GM19397 (cell line): ENCODE results near the gene SCNN1A.

Source experiments
- ATAC-seq: cut with Tn5 transposase; IDR thresholded peaks from one replicate; pipeline ENCODE4 v1.9.1; 2021; ENCODE audit warnings: mild to moderate bottlenecking, moderate library complexity; ENCODE audit not compliant: unreplicated experiment

The SCNN1A gene

DNA sequence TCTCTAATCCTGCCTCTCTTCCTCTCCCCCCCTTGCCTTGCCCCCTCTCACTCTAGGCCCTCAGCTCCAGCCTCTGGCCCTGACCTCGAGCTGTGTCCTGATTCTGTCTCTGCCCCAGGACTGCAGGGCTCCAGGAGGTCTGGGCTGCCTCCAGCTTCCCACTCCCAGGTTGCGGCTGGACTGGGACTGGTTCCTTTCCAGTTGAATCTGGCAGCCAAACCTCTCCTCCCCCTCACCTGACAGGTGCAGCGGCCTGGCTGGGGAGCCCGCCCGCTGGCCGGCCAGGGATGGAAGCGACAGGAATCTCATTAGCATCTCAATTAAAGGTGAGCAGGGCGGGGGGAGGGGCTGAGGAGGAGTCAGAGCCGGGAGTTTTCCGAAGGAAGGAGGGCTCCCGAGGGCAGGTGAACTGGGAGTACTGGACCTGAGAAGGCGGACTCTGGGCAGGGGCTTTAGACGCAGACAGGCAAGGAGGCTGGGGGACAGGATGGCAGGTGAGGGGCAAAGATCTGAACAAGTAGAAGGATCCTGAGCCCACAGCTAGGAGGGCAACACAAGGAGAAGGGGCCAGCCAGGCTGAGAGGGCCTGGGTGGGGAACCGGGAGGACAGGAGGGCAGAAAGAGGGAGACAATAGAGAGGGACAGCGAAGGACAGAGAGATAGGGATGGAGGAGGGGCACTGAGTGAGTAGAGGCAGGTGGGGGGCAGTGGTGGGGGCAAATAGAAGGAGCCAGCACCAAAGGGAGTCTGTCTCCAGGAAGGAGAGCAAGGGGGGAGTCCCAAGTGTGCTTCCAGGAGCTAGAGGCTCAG, at the start of gene SCNN1A:
Gene SCNN1A (minus strand): TSS at position 295 of the 810 bp plus-strand sequence. CDS start 780 bp downstream, outside the sequence.
- ATAC-seq = no peak

DNA sequence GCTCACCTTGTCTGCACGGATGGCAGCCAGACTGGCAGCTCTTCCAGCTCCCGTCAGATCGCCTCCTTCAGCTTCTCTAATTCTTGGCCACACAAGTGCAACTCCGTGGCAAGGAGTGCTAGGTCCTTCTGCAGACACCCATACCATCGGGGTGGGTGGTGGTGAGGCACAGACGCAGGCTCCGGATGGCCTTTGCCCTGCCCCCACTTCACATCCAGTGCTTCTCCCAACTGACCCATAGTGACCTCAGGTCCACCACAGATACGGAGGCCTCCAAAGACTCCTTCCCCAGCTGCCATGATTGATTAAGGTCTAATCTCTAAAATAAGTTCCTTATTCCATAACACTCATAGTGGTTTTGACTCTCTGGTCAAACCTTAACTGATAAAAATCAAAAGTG, 49.5 kb upstream of the SCNN1A start:
- ATAC-seq = no peak

DNA sequence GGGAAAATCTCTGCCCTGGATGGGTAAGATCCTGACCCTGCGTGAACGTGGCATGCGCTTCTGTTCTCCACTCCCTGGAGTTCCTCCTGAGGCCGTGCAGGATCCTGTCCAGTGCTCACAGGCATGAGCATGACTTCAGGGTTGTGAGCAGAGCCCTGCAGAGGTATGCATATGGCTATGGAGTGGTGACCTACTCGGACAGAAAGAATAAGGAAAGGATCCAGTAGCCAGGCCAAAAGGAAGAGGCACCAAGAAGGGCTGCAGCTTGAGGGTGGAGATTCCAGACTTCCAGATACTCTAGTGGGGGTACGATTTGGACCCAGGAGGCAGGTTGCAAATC, 48.6 kb upstream of the SCNN1A start:
- ATAC-seq = no peak

DNA sequence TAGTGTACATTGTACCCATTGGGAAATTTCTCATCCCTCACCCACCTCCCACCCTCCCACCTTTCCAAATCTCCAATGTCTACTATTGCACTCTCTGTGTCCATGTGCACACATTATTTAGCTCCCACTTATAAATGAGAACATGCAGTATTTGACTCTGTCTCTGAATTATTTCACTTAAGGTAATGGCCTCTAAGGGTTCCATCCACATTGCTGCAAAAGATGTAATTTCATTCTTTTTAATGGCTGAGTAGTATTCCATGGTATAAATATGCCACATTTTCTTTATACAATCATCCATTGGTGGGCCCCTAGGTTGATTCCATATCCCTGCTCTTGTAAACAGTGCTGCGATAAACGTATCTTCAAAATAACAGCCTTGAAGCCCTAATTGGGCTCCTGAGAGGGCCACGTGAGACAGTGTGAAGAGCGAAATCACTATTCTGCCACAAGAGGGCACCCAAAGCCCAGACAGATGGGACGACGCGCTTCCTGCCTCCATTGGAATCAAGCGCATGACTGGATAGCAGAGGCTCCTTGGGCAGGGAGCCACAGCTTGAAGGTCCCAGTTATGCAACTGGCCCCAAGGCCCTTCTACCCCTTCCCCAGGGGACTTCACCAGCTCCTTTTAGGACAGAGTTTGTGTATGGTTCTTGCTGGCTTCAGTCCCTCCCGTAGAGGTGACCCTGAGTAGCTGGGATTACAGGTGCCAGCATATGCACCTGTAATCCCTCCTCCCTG, 48.1 kb upstream of the SCNN1A start:
- no peak for ATAC-seq

DNA sequence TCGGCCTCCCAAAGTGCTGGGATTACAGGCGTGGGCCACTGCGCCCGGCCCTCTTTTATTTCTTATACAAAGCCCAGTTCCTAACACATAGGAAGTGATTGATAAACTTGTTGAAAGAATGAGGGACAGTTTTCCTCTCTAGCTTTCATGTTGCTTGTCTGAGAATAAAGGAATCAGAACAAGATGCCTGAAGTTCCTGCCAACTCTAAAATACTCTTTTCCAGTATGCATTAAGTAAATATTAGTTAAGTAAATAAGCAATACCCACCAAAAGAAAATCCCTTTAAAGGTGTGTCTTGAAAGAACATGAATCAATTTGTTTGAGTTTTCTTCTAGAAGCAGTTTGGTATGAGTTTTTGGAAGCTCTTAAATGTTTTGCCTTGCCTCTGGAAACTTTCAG, 45.0 kb upstream of the SCNN1A start:
- no peak for ATAC-seq

DNA sequence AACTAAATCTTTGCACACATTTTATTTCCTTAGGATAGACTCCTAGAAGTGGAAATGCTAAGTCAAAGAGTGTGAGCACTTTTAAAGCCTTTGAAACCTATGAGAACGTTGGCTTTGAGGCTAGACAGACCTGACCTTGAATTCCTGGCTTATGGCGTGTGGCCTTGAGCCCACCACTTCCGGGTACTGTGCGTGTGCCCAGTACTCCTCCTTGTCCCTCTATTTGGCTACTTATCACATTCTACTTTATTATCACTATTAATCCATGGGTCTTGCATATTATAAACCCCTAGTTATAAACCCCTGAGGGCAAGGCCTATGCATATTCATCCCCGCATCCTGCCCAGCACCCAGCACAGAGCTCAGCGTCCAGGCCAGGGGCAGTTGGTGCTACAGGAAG, 43.4 kb upstream of the SCNN1A start:
- no peak for ATAC-seq

DNA sequence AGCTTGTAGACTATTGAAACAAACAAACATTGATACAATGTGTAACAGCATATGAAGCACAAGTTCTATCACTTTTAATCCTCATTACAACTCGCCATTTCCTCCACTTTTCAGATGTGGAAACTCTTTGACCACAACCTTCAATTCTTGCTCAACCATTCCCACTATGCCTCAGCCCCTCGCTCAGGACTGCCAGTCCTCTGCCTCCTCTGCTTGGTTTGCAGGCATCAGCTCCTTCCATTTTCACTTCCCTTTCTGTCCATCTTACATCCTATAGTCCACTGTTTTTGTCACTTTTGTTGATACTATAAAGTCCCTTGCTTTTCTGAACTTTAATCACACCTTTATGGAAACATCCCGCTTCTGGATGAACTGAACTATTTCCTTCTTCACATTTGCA, 41.2 kb upstream of the SCNN1A start:
- no peak for ATAC-seq

DNA sequence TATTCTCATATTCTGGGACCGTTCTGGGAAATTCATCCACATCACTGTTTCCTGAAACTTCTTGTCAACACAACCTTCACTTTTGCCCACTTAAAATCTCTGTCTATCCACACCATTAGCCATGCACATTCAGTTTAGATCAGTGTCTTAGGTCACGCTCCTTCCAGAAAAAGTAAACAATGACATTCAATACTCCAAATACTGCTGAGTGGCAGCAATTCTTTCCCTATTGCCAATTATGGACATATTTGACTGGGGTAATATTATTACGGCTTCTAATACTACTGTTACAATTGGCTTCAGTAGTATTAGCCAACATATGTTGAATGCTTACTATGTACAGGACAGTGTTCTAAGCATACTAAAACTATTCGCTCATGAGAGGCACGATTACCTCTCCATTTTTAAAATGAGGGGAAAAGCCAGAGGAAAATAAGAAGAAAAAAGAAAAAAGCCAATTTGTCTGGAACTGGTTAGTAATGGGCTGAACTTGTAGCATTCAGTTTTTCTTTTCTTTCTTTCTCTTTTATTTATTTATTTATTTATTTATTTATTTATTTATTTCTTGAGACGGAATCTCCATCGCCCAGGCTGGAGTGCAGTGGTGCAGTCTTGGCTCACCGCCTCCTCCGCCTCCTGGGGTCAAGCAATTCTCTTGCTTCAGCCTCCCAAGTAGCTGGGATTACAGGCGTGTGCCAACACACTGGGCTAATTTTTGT, 32.0 kb upstream of the SCNN1A start:
- no peak for ATAC-seq

DNA sequence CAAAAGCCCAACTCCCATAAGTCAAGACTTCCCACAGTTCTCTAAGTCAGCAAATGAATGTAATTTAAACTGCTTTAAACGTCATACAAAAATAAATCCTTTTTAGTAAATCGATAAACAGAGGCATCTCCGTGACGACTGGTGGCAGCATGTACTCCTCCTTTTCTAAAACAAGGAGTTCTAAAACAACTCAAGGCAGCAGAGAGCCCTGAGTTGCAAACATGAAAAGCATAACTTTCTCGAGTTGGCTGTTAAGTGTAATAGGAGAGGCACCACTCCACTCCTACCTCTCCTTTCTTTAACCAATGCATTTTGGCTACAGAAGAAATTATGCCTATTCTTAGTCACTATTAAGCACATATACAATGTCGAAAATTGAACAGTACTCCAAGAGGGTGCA, 30.6 kb upstream of the SCNN1A start:
- ATAC-seq = no peak

DNA sequence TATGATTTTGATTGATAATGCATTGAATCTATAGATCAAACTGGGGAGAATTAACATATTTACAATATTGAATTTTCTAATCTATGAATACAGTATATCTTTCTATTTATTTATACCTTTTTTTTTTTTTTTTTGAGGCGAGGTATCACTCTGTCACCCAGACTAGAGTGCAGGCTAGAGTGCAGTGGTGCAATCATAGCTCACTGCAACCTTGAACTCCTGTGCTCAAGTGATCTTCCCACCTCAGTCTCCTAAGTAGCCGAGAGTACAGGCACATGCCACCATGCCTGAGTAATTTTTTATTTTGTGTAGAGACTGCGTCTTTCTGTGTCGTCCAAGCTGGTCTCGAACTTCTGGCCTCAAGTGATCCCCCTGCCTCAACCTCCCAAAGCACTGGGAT, 29.0 kb upstream of the SCNN1A start:
- ATAC-seq = no peak

DNA sequence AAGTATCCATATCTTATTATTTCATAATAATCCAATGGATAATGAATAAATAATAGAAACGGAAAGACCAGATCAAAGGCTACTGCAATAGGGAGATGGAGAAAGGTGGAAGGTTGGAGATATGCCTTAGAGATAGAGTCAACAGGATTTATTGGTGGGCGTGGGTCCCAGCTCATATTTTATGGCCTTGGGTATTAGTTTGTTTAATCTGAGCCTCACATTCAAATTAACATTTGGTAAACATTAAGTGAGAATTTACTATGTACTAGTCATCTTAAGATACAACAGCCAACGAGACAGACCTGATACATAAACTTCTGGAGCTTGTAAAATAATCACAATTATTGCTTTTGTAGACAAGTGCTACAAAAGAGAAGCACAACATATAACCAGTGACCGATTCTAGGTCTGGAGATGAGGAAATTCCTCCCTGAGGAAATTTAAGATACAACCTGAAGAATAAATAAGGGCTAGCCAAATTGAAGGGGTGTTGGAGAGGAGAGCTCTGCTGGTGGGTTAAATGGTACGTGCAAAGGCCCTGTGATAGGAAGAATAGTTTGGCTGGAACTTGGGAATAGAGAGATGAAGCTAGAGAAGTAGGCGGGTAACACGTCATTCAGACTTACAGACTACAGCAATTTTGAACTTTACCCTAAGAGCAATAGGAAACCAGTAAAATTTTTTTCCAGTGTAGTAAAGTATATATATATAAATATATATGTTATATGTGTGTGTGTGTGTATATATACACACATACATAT, 24.7 kb upstream of the SCNN1A start:
- no peak for ATAC-seq

DNA sequence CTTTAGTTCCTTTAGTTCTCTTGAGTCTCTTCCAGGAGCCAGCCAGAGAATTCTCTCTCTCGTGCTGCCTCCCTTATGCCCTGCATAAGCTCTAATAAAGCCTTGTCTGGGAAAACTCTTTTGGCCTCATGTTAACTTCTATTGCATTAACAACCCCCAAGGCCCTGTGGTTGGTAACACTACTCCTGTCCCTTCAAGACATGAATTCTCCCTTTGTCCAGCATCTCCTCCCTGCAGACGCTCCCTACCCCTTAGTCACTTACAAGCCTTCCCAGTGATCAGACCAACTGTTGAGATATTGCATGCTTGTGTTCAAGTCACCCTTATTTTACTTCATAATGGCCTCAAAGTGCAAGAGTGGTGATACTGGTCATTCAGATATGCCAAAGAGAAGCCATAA, 20.7 kb upstream of the SCNN1A start:
- no peak for ATAC-seq

DNA sequence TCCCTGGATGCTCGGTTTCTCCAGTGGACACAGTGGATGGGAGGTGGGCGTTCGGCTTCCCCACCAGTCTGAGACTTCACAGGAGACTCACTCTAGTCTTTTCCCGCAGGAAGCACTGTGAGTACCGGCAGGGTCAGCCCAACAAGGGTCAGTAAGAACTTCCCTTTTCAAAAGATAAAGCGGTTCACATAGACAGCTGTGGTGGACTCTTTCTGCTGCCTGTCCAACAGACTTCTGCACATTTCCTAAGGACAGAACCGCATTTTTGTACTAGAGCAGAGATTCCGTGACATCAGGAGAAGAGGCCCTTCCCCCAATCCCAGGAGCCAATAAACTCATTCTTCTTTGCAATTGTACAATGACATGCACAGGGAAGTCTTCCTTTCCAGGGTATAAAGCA, 19.0 kb upstream of the SCNN1A start:
- no peak for ATAC-seq

DNA sequence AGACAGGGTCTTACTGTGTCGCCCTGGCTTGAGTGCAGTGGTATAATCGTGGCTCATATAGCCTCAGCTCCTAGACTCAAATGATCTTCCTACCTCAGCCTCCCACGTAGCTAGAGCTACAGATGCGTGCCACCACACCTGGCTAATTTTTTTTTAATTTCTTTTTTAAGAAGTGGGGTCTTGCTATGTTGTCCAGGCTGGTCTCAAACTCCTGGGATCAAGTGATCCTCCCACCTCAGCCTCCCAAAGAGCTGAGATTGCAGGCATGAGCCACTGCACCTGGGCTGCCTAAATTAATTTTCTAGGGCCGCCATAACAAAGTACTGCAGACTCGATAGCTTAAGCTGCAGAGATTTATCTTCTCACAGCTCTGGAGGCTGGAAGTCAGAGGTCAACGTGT, 17.7 kb upstream of the SCNN1A start:
- ATAC-seq = no peak

DNA sequence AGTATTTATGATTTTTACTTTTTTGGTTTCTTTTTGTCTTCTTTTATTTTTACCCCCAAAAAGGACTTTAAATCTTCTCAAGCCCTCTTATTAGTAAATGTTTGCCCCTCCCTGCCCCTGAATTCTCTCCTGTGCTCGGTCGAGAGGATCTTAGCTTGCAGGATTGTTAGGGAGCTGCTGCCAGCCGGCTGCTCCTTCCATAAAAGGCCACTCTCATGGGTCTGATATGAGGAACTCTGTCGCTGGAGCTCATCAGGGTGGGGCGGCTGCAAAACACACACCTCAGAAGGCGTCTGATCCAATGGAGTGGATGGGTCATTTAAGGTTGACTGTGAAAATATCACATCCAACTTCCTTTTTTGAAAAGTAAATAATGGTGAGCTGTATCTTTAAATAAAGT, 17.1 kb upstream of the SCNN1A start:
- ATAC-seq = no peak

DNA sequence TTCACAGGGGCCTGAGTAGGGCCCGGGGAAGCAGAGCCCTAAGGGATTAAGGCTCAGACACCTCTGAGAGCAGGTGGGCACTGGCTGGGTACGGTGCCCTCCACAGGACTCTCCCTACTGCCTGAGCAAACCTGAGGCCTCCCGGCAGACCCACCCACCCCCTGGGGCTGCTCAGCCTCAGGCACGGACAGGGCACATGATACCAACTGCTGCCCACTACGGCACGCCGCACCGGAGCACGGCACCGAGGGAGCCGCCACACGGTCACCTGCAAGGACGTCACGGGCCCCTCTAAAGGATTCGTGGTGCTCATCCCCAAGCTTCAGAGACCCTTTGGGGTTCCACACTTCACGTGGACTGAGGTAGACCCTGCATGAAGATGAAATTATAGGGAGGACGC, 15.7 kb upstream of the SCNN1A start:
- no peak for ATAC-seq

DNA sequence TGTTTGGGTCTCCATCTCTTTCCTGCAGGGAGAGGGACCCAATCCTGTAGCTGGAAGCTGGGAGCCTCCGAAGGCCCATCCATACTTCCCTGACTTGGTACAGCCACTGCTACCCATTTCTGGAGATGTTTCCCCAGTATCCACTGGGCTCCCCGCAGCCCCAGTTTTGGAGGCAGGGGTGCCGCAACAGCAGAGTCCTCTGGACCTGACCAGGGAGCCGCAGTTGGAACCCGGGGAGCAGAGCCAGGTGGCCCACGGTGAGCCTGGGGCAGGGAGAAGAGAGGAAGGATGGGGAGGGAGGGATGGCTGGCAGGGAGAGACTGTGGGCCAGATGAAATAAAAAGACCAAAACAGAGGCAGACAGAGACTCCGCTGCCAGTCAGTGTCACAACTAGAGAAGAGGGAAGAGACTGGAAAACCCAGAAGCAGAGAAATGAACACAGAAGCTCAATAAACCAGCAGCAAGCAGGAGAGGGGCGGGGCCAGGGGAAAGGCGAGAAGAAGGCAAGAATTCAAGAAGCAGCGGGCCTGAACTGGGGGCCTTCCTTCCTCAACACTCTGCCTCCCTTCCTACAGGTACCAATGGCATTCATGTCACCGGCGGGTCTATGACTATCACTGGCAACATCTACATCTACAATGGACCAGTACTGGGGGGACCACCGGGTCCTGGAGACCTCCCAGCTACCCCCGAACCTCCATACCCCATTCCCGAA, 14.9 kb upstream of the SCNN1A start:
- ATAC-seq = no peak

DNA sequence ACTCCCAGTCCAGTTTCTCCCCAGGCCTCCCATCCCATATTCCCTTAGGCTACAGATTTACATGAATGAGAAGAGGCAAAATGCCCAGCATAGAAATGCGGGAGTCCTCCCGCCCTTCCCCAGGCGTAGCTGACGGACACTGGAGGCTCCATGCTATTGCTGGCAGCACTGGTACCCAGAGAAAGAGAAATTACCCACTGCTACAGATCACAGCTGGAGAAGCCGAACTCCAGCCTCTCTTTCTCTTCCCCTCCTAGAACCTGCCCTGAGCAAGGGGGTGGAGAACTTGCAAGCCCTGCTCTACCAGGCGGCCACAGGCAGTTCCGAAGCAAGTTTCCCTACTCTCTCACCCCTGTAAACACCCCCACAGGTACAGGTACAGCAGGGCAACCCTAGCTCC, 12.2 kb upstream of the SCNN1A start:
- no peak for ATAC-seq

DNA sequence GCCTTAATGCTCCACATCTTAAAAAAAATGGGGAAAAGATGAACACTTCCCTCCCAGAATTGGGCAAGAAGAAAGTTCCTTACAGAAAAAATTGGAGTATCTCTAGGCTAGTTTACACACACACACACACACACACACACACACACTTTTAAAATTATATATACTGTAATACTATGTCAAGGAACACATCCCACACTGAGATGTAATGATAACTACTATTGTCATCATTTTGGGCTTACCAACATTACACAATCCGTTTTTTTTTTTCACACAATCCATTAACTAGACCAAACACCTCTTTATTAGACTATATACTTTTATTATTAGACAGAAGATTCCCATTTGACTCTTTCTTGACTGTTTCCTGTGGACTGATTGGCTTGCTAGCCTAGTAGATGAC, 11.1 kb upstream of the SCNN1A start:
- ATAC-seq = no peak

DNA sequence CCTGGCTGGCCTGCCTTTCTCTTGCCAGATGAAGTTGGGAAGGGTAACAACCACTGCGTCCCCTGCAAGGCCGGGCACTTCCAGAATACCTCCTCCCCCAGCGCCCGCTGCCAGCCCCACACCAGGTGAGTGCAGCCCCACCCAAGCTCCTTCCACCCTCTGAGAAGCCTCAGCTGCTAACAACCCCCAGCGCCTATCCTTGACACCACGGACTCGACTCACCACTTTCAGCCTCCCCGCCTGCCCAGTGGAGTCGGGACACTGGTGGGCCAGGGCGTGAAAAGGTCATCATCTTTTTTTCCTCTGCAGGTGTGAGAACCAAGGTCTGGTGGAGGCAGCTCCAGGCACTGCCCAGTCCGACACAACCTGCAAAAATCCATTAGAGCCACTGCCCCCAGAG, 10.7 kb upstream of the SCNN1A start:
- ATAC-seq = no peak
